AG09309 (cell line): ENCODE data around the gene HDAC7.
"Not testable (repeated sequence)": the region's sequence is repeated elsewhere in the genome, so short reads cannot be mapped to it uniquely, and the experiment has no call there.

ENCODE experiments used
- DNase-seq: peaks from one replicate; pipeline ENCODE4 v3.0.0-alpha.2; 2010; ENCODE audit warnings: low read depth
- H3K4me3 ChIP-seq: 2 replicates; pipeline ENCODE4 v1.5.1; 2011; ENCODE audit warnings: mild to moderate bottlenecking, low read depth, low read length, moderate library complexity; ENCODE audit not compliant: control insufficient read depth
- TF ChIP-seq, protein P1 (sequence below): IDR thresholded peaks from 2 replicates; pipeline ENCODE4 v1.5.1; 2011; ENCODE audit warnings: mild to moderate bottlenecking, low read depth, low read length, inconsistent platforms; ENCODE audit not compliant: insufficient read depth, control insufficient read depth; ENCODE audit errors: missing control alignments

Gene HDAC7

DNA sequence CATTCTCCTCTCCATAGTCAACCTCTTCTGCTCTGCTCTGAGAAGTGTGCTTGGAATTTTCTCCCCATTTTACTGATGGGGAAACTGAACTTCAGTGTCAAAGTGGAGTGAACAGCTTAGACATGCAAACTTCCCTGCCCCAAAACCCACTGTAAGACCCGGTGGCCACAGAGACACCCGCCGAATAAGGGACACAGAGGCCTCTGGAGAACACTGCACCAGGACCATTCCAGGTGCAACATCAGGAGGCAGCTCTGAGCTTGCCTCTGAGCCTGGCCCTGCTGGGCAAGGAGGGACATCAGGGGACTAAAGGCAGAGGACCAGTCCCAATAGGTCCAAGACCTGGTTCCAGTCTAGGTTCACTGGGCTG is 1.7 kb downstream of the HDAC7 start:
- DNase-seq, result no peak
- H3K4me3 ChIP-seq, result peak overlapping the region; percentile 95
- TF ChIP-seq, protein P1, sequence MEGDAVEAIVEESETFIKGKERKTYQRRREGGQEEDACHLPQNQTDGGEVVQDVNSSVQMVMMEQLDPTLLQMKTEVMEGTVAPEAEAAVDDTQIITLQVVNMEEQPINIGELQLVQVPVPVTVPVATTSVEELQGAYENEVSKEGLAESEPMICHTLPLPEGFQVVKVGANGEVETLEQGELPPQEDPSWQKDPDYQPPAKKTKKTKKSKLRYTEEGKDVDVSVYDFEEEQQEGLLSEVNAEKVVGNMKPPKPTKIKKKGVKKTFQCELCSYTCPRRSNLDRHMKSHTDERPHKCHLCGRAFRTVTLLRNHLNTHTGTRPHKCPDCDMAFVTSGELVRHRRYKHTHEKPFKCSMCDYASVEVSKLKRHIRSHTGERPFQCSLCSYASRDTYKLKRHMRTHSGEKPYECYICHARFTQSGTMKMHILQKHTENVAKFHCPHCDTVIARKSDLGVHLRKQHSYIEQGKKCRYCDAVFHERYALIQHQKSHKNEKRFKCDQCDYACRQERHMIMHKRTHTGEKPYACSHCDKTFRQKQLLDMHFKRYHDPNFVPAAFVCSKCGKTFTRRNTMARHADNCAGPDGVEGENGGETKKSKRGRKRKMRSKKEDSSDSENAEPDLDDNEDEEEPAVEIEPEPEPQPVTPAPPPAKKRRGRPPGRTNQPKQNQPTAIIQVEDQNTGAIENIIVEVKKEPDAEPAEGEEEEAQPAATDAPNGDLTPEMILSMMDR, result no peak

GRCh38 chr12:47817272-47818006 is 2.3 kb downstream of the HDAC7 start:
- DNase-seq, result no peak
- peak overlapping the region; percentile 95 for H3K4me3 ChIP-seq
- TF ChIP-seq, protein P1, result peak; percentile 48

GRCh38 chr12:47816403-47817271 is 3.1 kb downstream of the HDAC7 start:
- peak overlapping the region; percentile 95 for H3K4me3 ChIP-seq
- TF ChIP-seq, protein P1, result no peak
- no peak for DNase-seq

GRCh38 chr12:47815447-47815846 is 4.3 kb downstream of the HDAC7 start:
- not testable (repeated sequence) for H3K4me3 ChIP-seq, DNase-seq

DNA sequence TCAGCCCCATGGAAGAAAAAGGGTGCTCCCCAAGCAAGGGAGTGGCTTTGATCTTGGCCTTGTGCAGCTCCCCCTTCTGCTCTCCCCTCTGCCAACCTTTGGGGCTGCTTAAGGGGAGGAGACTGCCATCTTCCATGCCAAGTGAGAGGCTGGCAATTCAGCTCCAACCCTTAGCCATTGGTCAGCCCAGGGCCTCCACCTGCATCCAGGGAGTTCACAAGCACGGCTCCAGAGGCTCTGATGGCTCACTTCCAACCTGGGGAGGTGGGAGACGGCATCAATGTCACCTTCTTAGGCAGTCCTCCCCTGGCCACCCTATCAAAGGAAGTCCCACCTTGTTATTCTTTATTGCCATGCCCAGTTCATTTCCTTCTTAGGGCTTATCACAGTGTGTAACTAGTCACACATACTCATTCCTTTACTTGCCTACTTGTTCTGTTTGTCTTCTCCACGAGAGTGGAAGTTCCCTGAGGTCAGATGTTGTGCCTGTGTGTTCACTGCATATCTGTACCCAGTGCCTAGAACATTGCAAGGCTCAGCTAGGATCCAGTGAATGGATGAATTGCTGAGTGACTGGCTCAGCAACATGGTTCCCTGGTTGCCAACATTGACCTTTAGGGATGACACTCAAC is 5.0 kb downstream of the HDAC7 start:
- H3K4me3 ChIP-seq, result no peak overlapping the region
- TF ChIP-seq, protein P1, result no peak
- no peak for DNase-seq

- peak overlapping the region; percentile 39 for H3K4me3 ChIP-seq
- no peak for DNase-seq
Measured at GRCh38 chr12:47813511-47814196, 6.0 kb downstream of the HDAC7 start.

More at GRCh38 chr12:47813511-47814196, 6.0 kb downstream of the HDAC7 start:
- TF ChIP-seq, protein P1, result no peak
